ENCODE data around the gene POLR3E.
A peak's percentile ranks its signal among the peaks of the same experiment; 100 is the strongest.

POLR3E gene

DNA sequence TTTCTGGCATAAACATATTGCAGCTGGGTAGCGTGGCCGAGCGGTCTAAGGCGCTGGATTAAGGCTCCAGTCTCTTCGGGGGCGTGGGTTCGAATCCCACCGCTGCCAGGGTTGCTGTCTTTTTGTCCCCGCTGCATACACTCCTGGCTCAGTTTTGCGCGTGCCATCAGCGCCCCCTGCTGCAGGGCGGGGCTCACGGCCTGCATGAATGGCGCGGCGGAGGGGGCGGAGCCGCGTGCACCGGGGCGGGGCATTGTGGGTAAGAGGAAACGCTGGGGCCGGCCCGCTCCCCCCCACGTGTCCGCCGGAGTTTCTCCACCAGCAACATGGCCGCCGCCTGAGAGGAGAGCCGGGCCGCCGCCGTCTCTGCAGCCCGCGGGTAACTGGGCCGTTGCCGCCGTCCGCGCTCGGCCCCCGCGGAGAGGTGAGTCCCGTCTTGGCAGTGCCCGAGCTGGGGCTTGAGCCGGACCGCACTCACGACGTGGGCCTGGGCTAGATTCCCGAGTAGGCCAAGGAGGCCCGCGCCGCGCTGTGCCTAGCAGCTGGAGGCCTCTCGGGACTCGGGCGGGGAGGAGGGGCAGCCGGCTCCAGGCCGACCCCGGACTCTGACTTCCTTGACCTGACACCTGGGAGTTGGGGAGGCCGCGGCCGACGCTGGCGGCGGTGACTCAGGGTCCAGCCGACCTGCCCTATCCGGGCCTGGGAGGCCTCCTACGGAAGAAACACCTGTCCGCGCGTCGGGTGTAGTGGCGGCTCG, at the start of gene POLR3E:
TSS of gene POLR3E (plus strand) at position 296 of the 757 bp plus-strand sequence. CDS start 5,560 bp downstream, outside the sequence.
- DNase-seq (ENCODE audit: low spot score), result peak; percentile 98

DNA sequence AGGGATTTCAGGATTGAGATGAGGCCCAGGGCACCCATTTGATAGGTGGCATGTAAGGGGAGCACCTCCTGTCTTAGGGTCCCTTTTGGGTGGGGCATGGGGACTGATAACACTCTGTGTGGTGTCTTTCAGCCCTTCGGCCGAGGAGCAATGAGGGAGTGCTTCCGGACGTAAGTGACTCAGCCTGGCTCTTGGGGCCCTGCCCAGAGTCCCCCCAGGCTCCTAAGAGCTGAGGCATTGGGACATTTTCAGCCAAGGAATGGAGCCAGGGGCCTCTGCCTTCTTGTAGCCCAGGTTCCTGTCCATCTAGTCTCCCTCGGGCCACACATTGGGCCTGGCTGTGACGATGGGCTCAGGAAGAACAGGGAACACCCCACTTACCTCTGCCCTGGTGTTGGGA, 46.7 kb upstream of the POLR3E start:
- peak; percentile 55 for DNase-seq (ENCODE audit: low spot score)

GRCh38 chr16:22252317-22252716, 44.9 kb upstream of the POLR3E start:
- DNase-seq (ENCODE audit: low spot score), result no peak

- DNase-seq (ENCODE audit: low spot score), result no peak
Measured at GRCh38 chr16:22253272-22253671, 43.9 kb upstream of the POLR3E start.

GRCh38 chr16:22255335-22255734, 41.9 kb upstream of the POLR3E start:
- no peak for DNase-seq (ENCODE audit: low spot score)

- no peak for DNase-seq (ENCODE audit: low spot score)
Measured at GRCh38 chr16:22257440-22257839, 39.8 kb upstream of the POLR3E start.

- no peak for DNase-seq (ENCODE audit: low spot score)
Measured at GRCh38 chr16:22260490-22260889, 36.7 kb upstream of the POLR3E start.

- DNase-seq (ENCODE audit: low spot score), result peak; percentile 40
Measured at GRCh38 chr16:22262460-22262859, 34.7 kb upstream of the POLR3E start.

DNA sequence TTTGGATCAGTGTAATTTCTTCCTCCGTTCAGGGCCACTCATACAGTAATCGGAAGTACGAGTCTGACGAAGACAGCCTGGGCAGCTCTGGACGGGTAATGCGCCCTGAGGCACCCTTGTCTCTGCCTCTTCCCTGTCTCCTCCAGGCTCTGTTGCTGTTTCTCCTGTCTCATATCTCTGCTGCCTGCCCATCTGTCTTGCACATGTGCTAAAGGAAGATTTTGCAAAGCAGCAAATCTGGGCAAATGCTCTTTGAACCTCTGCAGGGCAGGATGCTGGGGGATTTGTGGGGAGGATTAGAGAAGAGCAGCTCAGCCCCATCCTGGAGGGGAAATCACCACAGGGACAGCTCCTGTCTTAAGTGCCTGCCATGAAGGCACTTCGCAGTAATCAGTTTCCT, 32.4 kb upstream of the POLR3E start:
- no peak for DNase-seq (ENCODE audit: low spot score)

DNA sequence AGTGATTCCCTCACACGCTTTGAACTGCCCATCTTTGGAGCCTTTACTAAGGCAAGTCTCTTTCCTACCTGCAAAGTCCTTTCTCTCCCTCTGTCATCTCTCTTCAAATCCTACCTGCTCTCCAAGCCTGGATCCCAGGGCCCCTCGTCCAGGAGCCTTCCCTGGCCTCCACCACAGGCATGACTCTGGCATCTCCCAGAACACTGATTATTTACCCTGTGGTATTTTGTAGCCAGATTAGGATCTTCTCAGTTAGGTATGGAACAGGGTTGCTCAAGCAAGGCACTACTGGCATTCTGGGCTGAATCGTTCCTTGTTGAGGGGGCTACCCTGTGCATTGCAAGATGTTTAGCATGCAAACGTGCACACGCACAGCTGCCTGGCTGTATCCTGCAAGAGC, 31.9 kb upstream of the POLR3E start:
- no peak for DNase-seq (ENCODE audit: low spot score)

- DNase-seq (ENCODE audit: low spot score), result no peak
Measured at GRCh38 chr16:22266546-22266945, 30.7 kb upstream of the POLR3E start.

DNA sequence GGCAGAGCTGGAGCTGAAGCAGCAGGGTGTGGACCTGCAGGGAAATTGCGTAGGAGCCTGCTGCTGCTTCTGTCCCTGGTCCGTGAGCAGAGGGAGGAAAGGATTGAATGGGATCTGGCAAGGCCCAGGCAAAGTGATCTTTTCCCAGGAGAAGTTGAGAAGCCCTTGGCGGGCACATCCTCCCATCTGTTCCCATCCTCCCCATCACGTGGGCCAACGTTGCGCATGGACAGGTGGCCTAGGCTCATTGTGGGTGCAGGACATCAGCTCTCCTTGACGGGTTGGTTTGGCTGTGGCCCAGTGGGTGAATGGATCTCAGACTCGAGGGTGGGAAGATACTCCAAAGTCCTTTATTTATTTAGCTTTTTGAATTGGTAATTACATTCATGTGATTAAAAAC, 29.4 kb upstream of the POLR3E start:
- no peak for DNase-seq (ENCODE audit: low spot score)

DNA sequence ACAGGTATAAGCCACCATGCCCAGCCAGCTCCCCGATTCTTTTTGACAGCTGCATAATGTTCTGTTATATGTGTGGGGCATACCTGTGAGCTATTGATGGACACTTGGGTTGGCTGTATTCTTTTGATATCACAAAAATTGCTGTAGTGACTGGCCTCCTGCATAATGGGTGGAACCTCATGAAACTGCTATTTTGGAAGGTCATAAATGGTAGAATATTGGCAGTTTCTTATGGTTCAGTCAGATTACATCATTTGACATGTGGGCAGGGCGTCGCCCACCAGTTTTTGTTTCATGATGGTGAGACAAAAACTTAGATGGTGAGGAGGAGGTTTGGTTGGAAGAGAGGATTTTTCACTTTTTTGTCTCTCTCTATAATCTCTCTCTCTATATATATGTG, 26.7 kb upstream of the POLR3E start:
- DNase-seq (ENCODE audit: low spot score), result peak; percentile 29

DNA sequence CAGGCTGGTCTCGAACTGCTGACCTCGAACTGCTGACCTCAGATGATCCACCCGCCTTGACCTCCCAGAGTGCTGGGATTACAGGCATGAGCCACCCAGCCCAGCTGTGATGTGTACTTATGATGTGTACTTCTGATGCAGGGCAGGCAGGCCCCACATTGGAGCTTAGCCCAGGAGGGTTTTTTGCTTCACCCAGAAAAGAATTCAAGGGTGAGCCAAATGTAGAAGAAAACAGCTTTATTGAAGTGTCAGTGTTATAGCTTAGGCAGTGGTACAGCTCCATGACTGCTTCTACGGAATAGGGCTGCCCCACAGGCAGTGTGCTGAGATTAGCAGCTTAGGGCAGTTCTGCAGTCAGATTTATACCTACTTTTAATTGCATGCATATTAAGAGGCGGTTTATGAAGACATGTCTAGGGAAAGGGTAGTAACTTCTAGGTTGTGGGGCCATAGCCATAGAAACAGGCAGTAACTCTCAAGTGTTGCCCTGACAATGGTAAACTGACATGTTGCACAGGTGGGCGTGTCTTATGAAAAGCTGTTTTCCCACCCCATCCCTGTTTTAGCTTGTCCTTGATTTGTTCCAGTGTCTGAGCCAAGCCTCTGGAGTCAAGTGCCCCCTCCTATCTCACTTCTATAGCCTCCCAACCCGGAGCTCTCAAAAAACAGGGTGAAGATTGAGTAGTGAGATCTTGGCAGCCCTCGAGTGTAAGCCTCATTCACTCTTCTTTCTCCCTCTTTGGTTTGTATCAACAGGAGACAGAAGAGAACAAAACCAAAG, 24.1 kb upstream of the POLR3E start:
- no peak for DNase-seq (ENCODE audit: low spot score)

DNA sequence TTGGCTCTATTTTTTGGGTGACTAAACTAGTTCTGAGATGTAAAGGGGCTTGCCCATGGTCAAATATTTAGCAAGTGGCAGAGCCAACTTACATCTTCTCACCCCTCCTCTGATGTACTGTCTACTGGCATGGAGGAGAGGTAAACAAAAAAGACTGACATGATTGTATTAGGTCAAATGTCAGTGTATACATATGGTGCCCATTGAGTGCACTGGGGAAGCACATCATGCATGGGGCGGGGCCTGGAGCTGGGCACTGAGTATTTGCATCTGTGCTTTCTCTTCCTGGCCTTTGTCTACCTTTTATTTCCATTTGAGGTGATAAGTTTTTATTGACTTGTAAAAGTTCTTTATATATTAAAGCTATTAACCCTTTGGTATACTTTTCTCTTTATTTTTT, 22.3 kb upstream of the POLR3E start:
- no peak for DNase-seq (ENCODE audit: low spot score)

GRCh38 chr16:22278441-22279230, 18.6 kb upstream of the POLR3E start:
- DNase-seq (ENCODE audit: low spot score), result no peak

GRCh38 chr16:22282254-22282892, 14.8 kb upstream of the POLR3E start:
- DNase-seq (ENCODE audit: low spot score), result no peak

DNA sequence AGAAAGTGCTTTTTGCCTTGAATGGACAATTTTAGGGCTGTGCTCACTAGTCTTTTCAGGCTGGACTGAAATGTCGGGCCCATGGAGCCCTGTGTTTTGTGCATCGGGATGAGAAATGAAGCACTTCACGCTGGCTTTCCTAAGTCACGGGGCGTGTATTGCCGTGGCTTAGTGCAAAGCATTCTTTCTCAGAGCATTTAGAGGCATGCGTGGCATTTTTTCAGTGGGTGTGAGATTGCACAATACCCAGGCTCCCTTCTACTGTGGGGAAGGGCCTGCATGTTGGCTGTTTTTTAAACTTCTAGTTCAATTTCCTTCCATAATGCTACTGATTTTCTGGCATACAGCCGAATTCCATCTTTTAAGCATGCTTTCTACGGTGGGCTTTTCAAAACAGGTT, 12.6 kb upstream of the POLR3E start:
- peak; percentile 78 for DNase-seq (ENCODE audit: low spot score)

DNA sequence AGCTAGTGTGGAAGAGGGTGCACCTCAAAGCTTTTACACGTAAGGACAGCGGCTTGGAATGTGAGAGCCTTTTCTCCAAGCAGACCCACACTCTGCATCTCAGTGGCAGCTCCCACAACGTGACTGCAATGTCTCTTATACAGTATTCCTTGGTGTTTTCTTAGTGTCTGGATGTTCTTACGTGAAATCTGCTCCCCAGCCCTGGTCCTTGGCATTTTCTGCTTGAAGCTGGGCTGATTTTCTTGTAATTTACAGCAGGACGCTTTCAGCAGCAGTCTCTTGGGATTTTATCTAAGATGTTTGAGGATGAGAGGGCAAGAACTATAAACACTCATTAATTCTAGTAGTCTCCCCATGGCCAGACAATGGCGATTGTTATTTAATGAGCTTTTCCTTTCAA, 12.1 kb upstream of the POLR3E start:
- DNase-seq (ENCODE audit: low spot score), result no peak

DNA sequence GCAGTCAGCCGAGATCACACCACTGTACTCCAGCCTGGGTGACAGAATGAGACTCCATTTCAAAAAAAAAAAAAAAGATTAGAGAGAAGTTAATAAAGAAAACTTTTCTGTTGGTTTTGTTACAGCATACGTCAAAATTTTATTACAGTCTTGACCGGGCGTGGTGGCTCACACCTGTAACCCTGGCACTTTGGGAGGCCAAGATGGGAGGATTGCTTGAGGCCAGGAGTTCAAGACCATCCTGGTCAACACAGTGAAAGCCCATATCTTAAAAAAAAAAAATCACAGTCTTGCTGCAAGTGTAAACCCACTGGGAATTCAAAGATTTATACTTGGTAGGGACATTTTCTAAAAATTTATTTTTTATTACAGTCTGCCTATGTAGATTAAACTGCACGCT, 6.2 kb upstream of the POLR3E start:
- no peak for DNase-seq (ENCODE audit: low spot score)

DNA sequence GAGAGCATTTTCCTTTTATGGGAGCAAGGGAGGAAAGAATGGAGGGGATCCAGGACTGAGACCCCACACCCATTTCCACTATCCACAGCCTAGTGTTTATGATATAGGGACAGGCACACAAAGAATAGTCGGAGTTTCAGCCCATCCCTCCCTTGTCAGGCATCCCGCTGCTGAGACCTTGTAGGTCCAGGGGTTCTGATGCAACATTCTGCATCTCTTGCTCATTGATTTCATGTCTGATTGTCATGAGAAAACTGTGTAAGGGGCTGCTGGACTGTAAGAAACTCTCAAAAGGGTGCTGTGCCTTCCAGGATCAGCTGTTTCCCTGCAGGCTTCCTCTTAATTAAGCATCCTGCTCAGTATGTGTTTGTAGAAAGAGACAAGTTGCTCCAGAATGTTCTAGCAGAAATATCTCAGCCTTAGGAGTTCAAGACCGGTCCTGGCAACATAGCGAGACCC, 5.3 kb upstream of the POLR3E start:
- DNase-seq (ENCODE audit: low spot score), result no peak

GRCh38 chr16:22292320-22292719, 4.9 kb upstream of the POLR3E start:
- no peak for DNase-seq (ENCODE audit: low spot score)

All from GM03348 (cell line).